Measurements from ENCODE around the gene ZFHX3.

DNA sequence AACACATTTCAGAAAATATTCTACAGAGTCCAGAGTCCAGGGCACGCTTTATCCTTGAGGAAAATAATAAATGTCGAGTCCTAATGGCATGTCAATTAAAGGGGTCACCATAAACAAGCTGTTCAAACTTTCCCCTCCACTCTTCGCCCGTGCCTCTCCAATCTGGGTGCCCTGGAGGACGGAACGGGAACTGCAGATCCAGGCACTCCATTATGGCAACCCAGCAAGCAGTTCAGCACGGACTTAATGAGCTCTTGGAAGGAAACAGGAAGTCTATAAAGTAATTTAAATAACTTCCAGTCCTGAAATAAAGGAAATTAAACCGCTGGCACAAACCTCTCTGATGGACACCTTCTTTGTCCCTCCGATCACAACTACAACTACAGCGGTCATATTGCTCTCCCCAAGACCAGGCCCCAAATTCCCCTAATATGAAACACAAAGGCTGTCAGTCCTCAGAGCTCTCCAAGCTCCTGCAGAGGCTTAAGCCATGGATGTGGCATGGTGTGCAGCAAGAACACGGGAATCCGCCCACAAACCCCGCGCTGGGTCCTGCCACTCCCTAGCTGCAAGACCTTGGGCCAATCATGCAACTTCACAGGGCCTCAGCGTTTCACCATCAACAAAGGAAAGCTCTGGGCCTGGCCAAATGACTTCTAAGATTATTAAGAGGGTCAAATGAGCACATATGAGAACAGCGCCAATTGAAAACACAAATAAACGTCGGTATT is 52.6 kb downstream of the ZFHX3 start:
- TF ChIP-seq EZH2 (IDR thresholded peaks at IDR 0.05; ENCODE audit: insufficient read depth, poor library complexity, severe bottlenecking) = no peak
- no peak for TF ChIP-seq EZH2phosphoT487 (IDR thresholded peaks at IDR 0.05; ENCODE audit: insufficient read depth, low read depth)

All from GM23248 (cell line).